ENCODE results near the gene PIKFYVE.

PIKFYVE gene

GRCh38 chr2:208235860-208236259, 30.2 kb upstream of the PIKFYVE start:
- DNase-seq: no peak
- H2BK12ac ChIP-seq (ENCODE audit: low read length): no peak overlapping the region
- H4K91ac ChIP-seq (ENCODE audit: low read depth, low read length): no peak overlapping the region
- H3K23ac ChIP-seq (ENCODE audit: low read length): no peak overlapping the region
- H3K79me1 ChIP-seq (ENCODE audit: low read length): no peaks in the 10 kb centered on the region
- H3K27ac ChIP-seq (ENCODE audit: low read depth, low read length): no peak overlapping the region
- H2AK5ac ChIP-seq (ENCODE audit: low read length): no peak overlapping the region
- H2AFZ ChIP-seq (ENCODE audit: insufficient read depth, low read length, poor library complexity): no peak overlapping the region
- H3K4ac ChIP-seq (ENCODE audit: low read depth, low read length): no peak overlapping the region
- H2BK5ac ChIP-seq (ENCODE audit: low read depth, low read length, poor library complexity): no peak overlapping the region
- H3K9ac ChIP-seq (ENCODE audit: low read length): no peak overlapping the region
- no peak overlapping the region for H3K18ac ChIP-seq (ENCODE audit: low read length)
- no peak overlapping the region for H3K4me2 ChIP-seq (ENCODE audit: low read length)
- no peak overlapping the region for H3K4me3 ChIP-seq (ENCODE audit: low read depth, low read length)
- no peaks in the 10 kb centered on the region for H3K9me3 ChIP-seq (ENCODE audit: insufficient read depth, low read depth, low read length)
- no CpG with 5 or more reads among the region's 2 CpGs for WGBS (ENCODE audit: extremely low coverage, insufficient coverage, insufficient read length)
- H3K27me3 ChIP-seq (ENCODE audit: insufficient read depth, low read length): no peaks in the 10 kb centered on the region
- H3K36me3 ChIP-seq (ENCODE audit: control insufficient read depth in 1 of 2, insufficient read depth in 2 of 2, low read length in 2 of 2): peaks cover 9 to 21% of the 10 kb centered on the region in 2 experiments
- no peaks in the 10 kb centered on the region for H3K4me1 ChIP-seq (ENCODE audit: control insufficient read depth in 1 of 2, insufficient read depth in 2 of 2, low read length in 2 of 2)
- H4K12ac ChIP-seq (ENCODE audit: low read depth, low read length): no peak overlapping the region
- H3K14ac ChIP-seq (ENCODE audit: low read length): no peak overlapping the region
- no peak overlapping the region for H4K8ac ChIP-seq (ENCODE audit: low read depth, low read length)
- no peak overlapping the region for H2BK120ac ChIP-seq (ENCODE audit: insufficient read depth, low read length, poor library complexity)
- no peaks in the 10 kb centered on the region for H3K79me2 ChIP-seq (ENCODE audit: control insufficient read depth, insufficient read depth, low read length, poor library complexity)

GRCh38 chr2:208239770-208240493, 26.1 kb upstream of the PIKFYVE start:
- no peak overlapping the region for H2BK12ac ChIP-seq (ENCODE audit: low read length)
- no peak overlapping the region for H3K4ac ChIP-seq (ENCODE audit: low read depth, low read length)
- H3K4me3 ChIP-seq (ENCODE audit: low read depth, low read length): no peak overlapping the region
- no peak for DNase-seq
- no peak overlapping the region for H3K9ac ChIP-seq (ENCODE audit: low read length)
- no peak overlapping the region for H3K23ac ChIP-seq (ENCODE audit: low read length)
- no peaks in the 10 kb centered on the region for H3K79me1 ChIP-seq (ENCODE audit: low read length)
- no peak overlapping the region for H3K27ac ChIP-seq (ENCODE audit: low read depth, low read length)
- no CpG with 5 or more reads among the region's 9 CpGs for WGBS (ENCODE audit: extremely low coverage, insufficient coverage, insufficient read length)
- peaks cover 17 to 32% of the 10 kb centered on the region in 2 experiments for H3K36me3 ChIP-seq (ENCODE audit: control insufficient read depth in 1 of 2, insufficient read depth in 2 of 2, low read length in 2 of 2)
- H3K14ac ChIP-seq (ENCODE audit: low read length): no peak overlapping the region
- no peak overlapping the region for H3K4me2 ChIP-seq (ENCODE audit: low read length)
- no peak overlapping the region for H3K18ac ChIP-seq (ENCODE audit: low read length)
- no peak overlapping the region for H2AFZ ChIP-seq (ENCODE audit: insufficient read depth, low read length, poor library complexity)
- no peaks in the 10 kb centered on the region for H3K79me2 ChIP-seq (ENCODE audit: control insufficient read depth, insufficient read depth, low read length, poor library complexity)
- H4K8ac ChIP-seq (ENCODE audit: low read depth, low read length): no peak overlapping the region
- no peak overlapping the region for H4K91ac ChIP-seq (ENCODE audit: low read depth, low read length)
- H2BK120ac ChIP-seq (ENCODE audit: insufficient read depth, low read length, poor library complexity): no peak overlapping the region
- H3K9me3 ChIP-seq (ENCODE audit: insufficient read depth, low read depth, low read length): no peaks in the 10 kb centered on the region
- H2BK5ac ChIP-seq (ENCODE audit: low read depth, low read length, poor library complexity): no peak overlapping the region
- H3K4me1 ChIP-seq (ENCODE audit: control insufficient read depth in 1 of 2, insufficient read depth in 2 of 2, low read length in 2 of 2): no peaks in the 10 kb centered on the region
- H4K12ac ChIP-seq (ENCODE audit: low read depth, low read length): no peak overlapping the region
- H3K27me3 ChIP-seq (ENCODE audit: insufficient read depth, low read length): no peaks in the 10 kb centered on the region
- no peak overlapping the region for H2AK5ac ChIP-seq (ENCODE audit: low read length)

GRCh38 chr2:208240619-208241209, 25.3 kb upstream of the PIKFYVE start:
- no peak overlapping the region for H3K18ac ChIP-seq (ENCODE audit: low read length)
- peak in 1 of 2 donors; percentile 26 for DNase-seq

GRCh38 chr2:208244422-208244821, 21.6 kb upstream of the PIKFYVE start:
- H4K91ac ChIP-seq (ENCODE audit: low read depth, low read length): no peak overlapping the region
- no peak overlapping the region for H3K9ac ChIP-seq (ENCODE audit: low read length)
- H3K79me2 ChIP-seq (ENCODE audit: control insufficient read depth, insufficient read depth, low read length, poor library complexity): no peaks in the 10 kb centered on the region
- no peak overlapping the region for H2BK120ac ChIP-seq (ENCODE audit: insufficient read depth, low read length, poor library complexity)
- H2AFZ ChIP-seq (ENCODE audit: insufficient read depth, low read length, poor library complexity): no peak overlapping the region
- H2BK12ac ChIP-seq (ENCODE audit: low read length): no peak overlapping the region
- DNase-seq: no peak
- H3K4me2 ChIP-seq (ENCODE audit: low read length): no peak overlapping the region
- H4K8ac ChIP-seq (ENCODE audit: low read depth, low read length): no peak overlapping the region
- no peaks in the 10 kb centered on the region for H3K4me1 ChIP-seq (ENCODE audit: control insufficient read depth in 1 of 2, insufficient read depth in 2 of 2, low read length in 2 of 2)
- no peak overlapping the region for H3K18ac ChIP-seq (ENCODE audit: low read length)
- H3K27me3 ChIP-seq (ENCODE audit: insufficient read depth, low read length): no peaks in the 10 kb centered on the region
- H3K9me3 ChIP-seq (ENCODE audit: insufficient read depth, low read depth, low read length): no peaks in the 10 kb centered on the region
- H3K14ac ChIP-seq (ENCODE audit: low read length): no peak overlapping the region
- no peak overlapping the region for H2BK5ac ChIP-seq (ENCODE audit: low read depth, low read length, poor library complexity)
- H3K79me1 ChIP-seq (ENCODE audit: low read length): no peaks in the 10 kb centered on the region
- no peak overlapping the region for H3K4me3 ChIP-seq (ENCODE audit: low read depth, low read length)
- no peak overlapping the region for H3K27ac ChIP-seq (ENCODE audit: low read depth, low read length)
- no peak overlapping the region for H3K4ac ChIP-seq (ENCODE audit: low read depth, low read length)
- no peak overlapping the region for H2AK5ac ChIP-seq (ENCODE audit: low read length)
- no peak overlapping the region for H3K23ac ChIP-seq (ENCODE audit: low read length)
- H4K12ac ChIP-seq (ENCODE audit: low read depth, low read length): no peak overlapping the region
- peaks cover 13 to 33% of the 10 kb centered on the region in 2 experiments for H3K36me3 ChIP-seq (ENCODE audit: control insufficient read depth in 1 of 2, insufficient read depth in 2 of 2, low read length in 2 of 2)

More at GRCh38 chr2:208240619-208241209, 25.3 kb upstream of the PIKFYVE start:
- H2AK5ac ChIP-seq (ENCODE audit: low read length): no peak overlapping the region
- no CpG with 5 or more reads among the region's 3 CpGs for WGBS (ENCODE audit: extremely low coverage, insufficient coverage, insufficient read length)
- H3K4me1 ChIP-seq (ENCODE audit: control insufficient read depth in 1 of 2, insufficient read depth in 2 of 2, low read length in 2 of 2): no peaks in the 10 kb centered on the region
- H3K4ac ChIP-seq (ENCODE audit: low read depth, low read length): no peak overlapping the region
- no peak overlapping the region for H3K4me2 ChIP-seq (ENCODE audit: low read length)
- no peak overlapping the region for H2BK12ac ChIP-seq (ENCODE audit: low read length)
- H3K23ac ChIP-seq (ENCODE audit: low read length): no peak overlapping the region
- no peak overlapping the region for H3K27ac ChIP-seq (ENCODE audit: low read depth, low read length)
- H2AFZ ChIP-seq (ENCODE audit: insufficient read depth, low read length, poor library complexity): no peak overlapping the region
- no peak overlapping the region for H3K9ac ChIP-seq (ENCODE audit: low read length)
- H4K8ac ChIP-seq (ENCODE audit: low read depth, low read length): no peak overlapping the region
- peaks cover 13 to 28% of the 10 kb centered on the region in 2 experiments for H3K36me3 ChIP-seq (ENCODE audit: control insufficient read depth in 1 of 2, insufficient read depth in 2 of 2, low read length in 2 of 2)
- H4K91ac ChIP-seq (ENCODE audit: low read depth, low read length): no peak overlapping the region
- H4K12ac ChIP-seq (ENCODE audit: low read depth, low read length): peak overlapping the region; percentile 43
- H3K27me3 ChIP-seq (ENCODE audit: insufficient read depth, low read length): no peaks in the 10 kb centered on the region
- H2BK5ac ChIP-seq (ENCODE audit: low read depth, low read length, poor library complexity): no peak overlapping the region
- H3K79me2 ChIP-seq (ENCODE audit: control insufficient read depth, insufficient read depth, low read length, poor library complexity): no peaks in the 10 kb centered on the region
- no peaks in the 10 kb centered on the region for H3K9me3 ChIP-seq (ENCODE audit: insufficient read depth, low read depth, low read length)
- H3K4me3 ChIP-seq (ENCODE audit: low read depth, low read length): no peak overlapping the region
- no peak overlapping the region for H3K14ac ChIP-seq (ENCODE audit: low read length)
- no peaks in the 10 kb centered on the region for H3K79me1 ChIP-seq (ENCODE audit: low read length)
- H2BK120ac ChIP-seq (ENCODE audit: insufficient read depth, low read length, poor library complexity): no peak overlapping the region
